ENCODE measurements around the gene TMEM144. TPM values are rescaled to one million over a fixed set of nuclear protein-coding genes. Genes with fewer than 3 reads are reported as not detected.
A peak's percentile ranks its signal among the peaks of the same experiment; 100 is the strongest.

TMEM144 gene
- not detected for polyA plus RNA-seq (2012; ENCODE audit: insufficient read depth, insufficient read length)

- no peak for DNase-seq (ENCODE audit: low read depth, low spot score)
- no peak within 1 kb of the TSS for H3K4me3 ChIP-seq (ENCODE audit: low read length)
Observed at GRCh38 chr4:158209825-158210807, at the start of gene TMEM144. TSS of gene TMEM144 (plus strand) at chr4:158210486. CDS start at chr4:158212668, 2,182 bp downstream.

GRCh38 chr4:158161551-158162354 lies 48.5 kb upstream of the TMEM144 start:
- DNase-seq (ENCODE audit: low read depth, low spot score) = no peak
- H3K4me3 ChIP-seq (ENCODE audit: low read length) = no peak overlapping the region

DNA sequence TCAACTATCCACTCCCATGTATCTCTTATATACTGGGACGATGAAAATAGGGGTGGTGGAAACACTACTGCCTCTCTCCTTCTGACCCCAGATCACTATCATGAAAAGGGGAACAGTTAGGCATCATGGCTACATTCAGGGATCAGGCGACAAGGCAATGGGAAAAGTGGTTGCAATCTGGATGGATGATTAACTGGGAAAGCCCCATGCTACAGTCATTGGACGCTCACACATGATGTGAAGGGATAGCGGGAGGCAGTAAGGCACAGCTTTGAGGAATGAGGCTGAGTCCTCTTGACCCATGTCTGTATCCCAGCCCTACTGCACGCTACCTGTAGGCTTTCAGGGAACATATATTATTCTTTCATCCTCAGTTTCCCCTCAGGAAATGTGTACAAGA lies 47.7 kb upstream of the TMEM144 start:
- no peak for DNase-seq (ENCODE audit: low read depth, low spot score)

DNA sequence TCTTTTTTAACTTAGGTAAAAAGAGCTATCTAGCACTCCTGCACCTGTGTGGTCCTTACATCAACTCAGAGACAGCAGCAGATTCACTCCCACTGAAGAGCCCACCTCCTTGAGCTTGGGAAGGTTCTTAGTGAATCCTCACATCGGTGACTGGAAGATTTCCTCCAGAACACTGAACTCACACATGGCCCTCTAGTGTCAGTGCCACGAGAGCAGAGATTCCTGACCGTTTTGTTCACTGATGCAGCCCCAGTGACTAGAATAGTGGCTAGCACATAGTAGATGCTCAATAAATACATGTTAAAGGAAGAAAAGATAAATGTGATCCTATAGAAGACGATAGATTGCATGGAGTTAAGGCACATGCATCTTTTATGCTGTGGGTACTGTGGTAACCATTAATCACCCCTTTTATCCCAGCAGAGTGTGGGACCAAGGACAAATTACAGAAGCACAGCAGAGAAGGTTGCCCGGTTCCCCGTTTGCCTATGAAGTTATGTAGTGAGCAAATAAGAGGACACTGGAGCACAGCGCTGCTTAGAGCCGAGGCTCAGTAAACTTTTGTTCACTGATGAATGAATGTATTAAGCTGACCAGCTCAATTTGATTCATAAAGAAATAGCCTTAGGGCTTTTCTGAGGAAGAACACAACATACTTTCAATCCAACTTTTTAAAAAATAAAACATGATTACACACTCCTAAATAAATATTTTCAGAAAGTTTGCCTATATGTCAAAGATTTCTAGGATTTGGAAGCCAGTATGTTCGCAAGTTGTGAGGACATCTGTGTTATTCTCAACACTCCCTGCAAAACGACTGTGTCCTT lies 46.1 kb upstream of the TMEM144 start:
- H3K4me3 ChIP-seq (ENCODE audit: low read length) = no peak overlapping the region
- no peak for DNase-seq (ENCODE audit: low read depth, low spot score)

More for the DNA sequence above, 47.7 kb upstream of the TMEM144 start:
- H3K4me3 ChIP-seq (ENCODE audit: low read length) = no peak overlapping the region

- DNase-seq (ENCODE audit: low read depth, low spot score) = no peak
- H3K4me3 ChIP-seq (ENCODE audit: low read length) = no peak overlapping the region
Observed at GRCh38 chr4:158164768-158165213, 45.5 kb upstream of the TMEM144 start.

GRCh38 chr4:158166701-158167100 lies 43.6 kb upstream of the TMEM144 start:
- H3K4me3 ChIP-seq (ENCODE audit: low read length) = no peak overlapping the region
- no peak for DNase-seq (ENCODE audit: low read depth, low spot score)

GRCh38 chr4:158168606-158169005 lies 41.7 kb upstream of the TMEM144 start:
- no peak for DNase-seq (ENCODE audit: low read depth, low spot score)

DNA sequence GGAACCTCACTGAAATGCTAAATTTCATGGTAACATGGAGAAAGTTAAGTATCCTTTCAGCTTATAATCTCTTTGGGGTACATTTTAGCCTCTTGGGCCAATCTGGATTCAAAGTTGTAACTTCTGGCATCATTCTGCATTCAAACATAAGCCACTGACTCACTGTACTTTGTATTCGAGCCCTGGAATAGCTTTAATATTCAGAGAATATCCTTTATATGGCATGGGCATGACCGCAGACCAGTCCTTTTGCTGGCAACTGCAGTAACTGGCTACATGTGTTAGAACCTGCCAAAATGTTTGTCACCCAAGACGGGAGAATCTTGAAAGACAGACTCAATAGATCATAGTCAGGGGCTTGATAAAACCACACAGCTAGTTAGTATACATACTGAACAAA lies 40.8 kb upstream of the TMEM144 start:
- DNase-seq (ENCODE audit: low read depth, low spot score) = no peak
- no peak overlapping the region for H3K4me3 ChIP-seq (ENCODE audit: low read length)

More at GRCh38 chr4:158168606-158169005, 41.7 kb upstream of the TMEM144 start:
- H3K4me3 ChIP-seq (ENCODE audit: low read length) = no peak overlapping the region

DNA sequence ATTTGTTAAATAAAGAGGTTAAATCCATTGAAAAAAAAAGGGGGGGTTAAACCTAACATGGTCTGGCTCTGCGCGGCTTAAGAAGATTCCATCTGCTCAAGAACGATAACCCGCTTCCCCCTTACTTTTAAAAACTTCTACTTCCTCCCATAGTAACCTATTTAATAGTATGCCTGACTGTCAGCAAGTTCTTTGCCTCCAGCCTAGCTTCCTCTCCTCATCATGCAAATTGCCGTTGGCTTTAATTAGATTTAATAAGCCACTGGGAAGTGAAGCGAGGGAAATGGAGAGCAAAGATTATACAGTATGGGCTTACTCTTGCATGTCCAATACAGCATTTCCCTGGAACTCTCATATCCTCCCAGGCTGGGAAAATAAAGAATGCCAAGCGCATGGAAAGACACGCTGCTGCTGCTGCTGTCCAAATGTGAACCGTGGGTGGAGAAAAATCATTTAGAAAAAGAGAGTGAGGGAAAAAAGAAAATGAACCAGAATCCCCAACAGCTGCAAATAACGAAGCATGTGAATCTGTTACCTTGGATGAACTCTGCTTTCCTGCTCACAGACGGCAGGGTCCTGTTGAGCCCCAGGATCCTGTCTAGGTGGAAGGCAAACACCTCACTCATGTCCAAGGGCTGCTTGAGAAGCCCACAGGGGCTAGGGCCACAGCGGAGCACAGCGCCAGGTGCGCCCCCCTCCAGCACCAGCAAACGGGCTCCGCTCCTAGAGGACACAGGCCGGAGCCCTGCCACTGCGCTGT lies 40.2 kb upstream of the TMEM144 start:
- H3K4me3 ChIP-seq (ENCODE audit: low read length) = no peak overlapping the region
- DNase-seq (ENCODE audit: low read depth, low spot score) = no peak

DNA sequence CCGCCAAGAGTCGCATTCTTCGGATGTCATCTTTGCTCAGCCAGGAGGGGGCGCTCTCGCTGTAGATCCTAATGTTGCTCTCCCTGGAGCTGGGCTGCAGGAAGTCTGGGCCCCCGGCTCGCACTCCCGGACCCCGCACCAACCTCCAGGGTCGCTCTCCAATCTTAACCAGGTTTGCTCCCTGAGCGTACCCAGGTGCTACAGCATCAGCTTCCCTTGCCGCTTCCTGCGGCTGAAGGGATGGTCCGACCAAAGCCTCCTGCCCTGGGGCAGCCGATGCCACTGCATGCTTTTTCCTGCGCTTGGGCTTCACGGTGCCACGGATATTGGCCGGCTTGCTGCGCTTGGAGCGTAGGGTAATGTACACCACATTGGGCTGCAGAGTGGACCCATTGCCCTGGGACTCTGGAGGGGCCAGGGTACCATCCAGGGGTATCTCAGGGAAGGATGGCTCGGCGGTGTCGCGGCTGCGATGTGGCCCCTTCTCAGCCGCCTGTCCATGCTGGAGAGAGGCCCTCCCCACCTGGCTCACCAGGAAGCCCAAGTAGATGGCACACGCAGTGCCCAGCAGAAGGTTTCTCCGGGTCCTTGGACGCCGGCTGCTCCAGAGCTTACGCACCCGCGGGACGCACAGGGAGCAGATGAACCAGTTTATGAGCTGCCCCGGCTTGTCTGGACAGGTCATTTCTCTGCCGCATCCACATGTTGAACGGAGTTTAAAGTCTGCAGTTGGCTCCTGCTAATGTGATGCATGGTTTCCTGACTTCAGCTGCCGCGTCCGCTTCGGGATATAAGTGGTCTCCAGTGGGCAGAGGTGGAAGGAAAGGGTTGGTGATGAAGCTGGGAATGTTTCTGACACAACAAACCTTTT lies 39.4 kb upstream of the TMEM144 start:
- DNase-seq (ENCODE audit: low read depth, low spot score) = no peak
- H3K4me3 ChIP-seq (ENCODE audit: low read length) = no peak overlapping the region

GRCh38 chr4:158172261-158173258 lies 37.7 kb upstream of the TMEM144 start, which contains the start of gene GASK1B:
TSS of gene GASK1B (minus strand) at chr4:158173025. CDS start at chr4:158171375, 1,650 bp downstream.
- peak; percentile 26 for DNase-seq (ENCODE audit: low read depth, low spot score)
- H3K4me3 ChIP-seq (ENCODE audit: low read length) = no peak within 1 kb of the TSS

- H3K4me3 ChIP-seq (ENCODE audit: low read length) = no peak overlapping the region
- no peak for DNase-seq (ENCODE audit: low read depth, low spot score)
Observed at GRCh38 chr4:158176108-158176507, 34.2 kb upstream of the TMEM144 start.

DNA sequence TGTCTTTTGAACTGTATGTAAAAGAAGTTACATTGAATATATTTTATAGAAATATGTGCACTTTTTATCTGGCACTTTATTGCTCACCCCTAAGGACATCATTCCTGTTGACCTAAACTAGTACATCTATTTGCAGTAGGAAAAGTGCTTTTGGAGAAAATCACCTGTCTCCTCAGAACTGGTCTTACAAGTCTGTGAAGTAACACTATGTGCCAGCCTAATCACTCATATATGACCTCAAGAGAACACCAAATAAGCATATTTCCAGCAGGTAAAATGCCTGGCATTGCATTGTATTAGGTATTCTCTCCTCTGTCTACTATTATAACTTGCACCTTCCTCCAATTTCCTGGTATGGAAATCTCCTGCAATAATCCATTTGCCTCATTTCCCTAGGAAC lies 33.5 kb upstream of the TMEM144 start:
- no peak overlapping the region for H3K4me3 ChIP-seq (ENCODE audit: low read length)
- no peak for DNase-seq (ENCODE audit: low read depth, low spot score)

- DNase-seq (ENCODE audit: low read depth, low spot score) = no peak
- H3K4me3 ChIP-seq (ENCODE audit: low read length) = no peak overlapping the region
Observed at GRCh38 chr4:158179465-158179864, 30.8 kb upstream of the TMEM144 start.

GRCh38 chr4:158181906-158182305 lies 28.4 kb upstream of the TMEM144 start:
- DNase-seq (ENCODE audit: low read depth, low spot score) = no peak
- no peak overlapping the region for H3K4me3 ChIP-seq (ENCODE audit: low read length)

- no peak for DNase-seq (ENCODE audit: low read depth, low spot score)
- no peak overlapping the region for H3K4me3 ChIP-seq (ENCODE audit: low read length)
Observed at GRCh38 chr4:158182736-158183135, 27.6 kb upstream of the TMEM144 start.
